HUDEP-2 (cell line): ENCODE results near the gene NUB1.
"Not testable (repeated sequence)": the region's sequence is repeated elsewhere in the genome, so short reads cannot be mapped to it uniquely, and the experiment has no call there.

Experiments
- DNase-seq, 76 experiments: peaks; one replicate each; lab custom pipeline; 2025; ENCODE audit not compliant: unreplicated experiment in 76 of 76; lab: John Stamatoyannopoulos, UW

Gene NUB1

GRCh38 chr7:151341357-151342101 lies at the start of gene NUB1:
TSS of gene NUB1 (plus strand) at chr7:151341812. CDS start at chr7:151345350, 3,538 bp downstream.
- DNase-seq, result peak in 72 of 76 experiments; percentile 18 to 97 (median 80)

- DNase-seq, result no peak
These were observed 48.8 kb upstream of the NUB1 start for GRCh38 chr7:151292850-151293249.

- no peak for DNase-seq
These were observed 45.2 kb upstream of the NUB1 start for GRCh38 chr7:151296202-151296992.

GRCh38 chr7:151298765-151299164 lies 42.8 kb upstream of the NUB1 start:
- no peak for DNase-seq

- DNase-seq, result no peak
These were observed 42.1 kb upstream of the NUB1 start for GRCh38 chr7:151299530-151299929.

GRCh38 chr7:151299940-151300645 lies 41.5 kb upstream of the NUB1 start:
- DNase-seq, result no peak

- no peak for DNase-seq
These were observed 39.8 kb upstream of the NUB1 start for GRCh38 chr7:151301471-151302462.

GRCh38 chr7:151304251-151304650 lies 37.4 kb upstream of the NUB1 start:
- DNase-seq, result not testable (repeated sequence)

- DNase-seq, result no peak
These were observed 36.8 kb upstream of the NUB1 start for GRCh38 chr7:151304856-151305255.

GRCh38 chr7:151306374-151306773 lies 35.2 kb upstream of the NUB1 start:
- no peak for DNase-seq

- DNase-seq, result no peak
These were observed 34.8 kb upstream of the NUB1 start for GRCh38 chr7:151306860-151307259.

- DNase-seq, result no peak
These were observed 34.1 kb upstream of the NUB1 start for GRCh38 chr7:151307536-151307935.

GRCh38 chr7:151308256-151308655 lies 33.4 kb upstream of the NUB1 start:
- no peak for DNase-seq

GRCh38 chr7:151308791-151309190 lies 32.8 kb upstream of the NUB1 start:
- no peak for DNase-seq

GRCh38 chr7:151309311-151309710 lies 32.3 kb upstream of the NUB1 start:
- DNase-seq, result no peak

- peak in 10 of 76 experiments; percentile 3 to 29 (median 21) for DNase-seq
These were observed 31.0 kb upstream of the NUB1 start for GRCh38 chr7:151310578-151310977.

GRCh38 chr7:151311294-151311864 lies 30.2 kb upstream of the NUB1 start:
- DNase-seq, result peak in 31 of 76 experiments; percentile 3 to 64 (median 26)

- DNase-seq, result no peak
These were observed 29.3 kb upstream of the NUB1 start for GRCh38 chr7:151312356-151312755.
